HG03039 (cell line): ENCODE data around the gene C1orf210.

Source experiments
- ATAC-seq: cut with Tn5 transposase; IDR thresholded peaks from one replicate; pipeline ENCODE4 v1.9.1; 2021; ENCODE audit warnings: mild to moderate bottlenecking, moderate library complexity; ENCODE audit not compliant: unreplicated experiment

C1orf210 gene

DNA sequence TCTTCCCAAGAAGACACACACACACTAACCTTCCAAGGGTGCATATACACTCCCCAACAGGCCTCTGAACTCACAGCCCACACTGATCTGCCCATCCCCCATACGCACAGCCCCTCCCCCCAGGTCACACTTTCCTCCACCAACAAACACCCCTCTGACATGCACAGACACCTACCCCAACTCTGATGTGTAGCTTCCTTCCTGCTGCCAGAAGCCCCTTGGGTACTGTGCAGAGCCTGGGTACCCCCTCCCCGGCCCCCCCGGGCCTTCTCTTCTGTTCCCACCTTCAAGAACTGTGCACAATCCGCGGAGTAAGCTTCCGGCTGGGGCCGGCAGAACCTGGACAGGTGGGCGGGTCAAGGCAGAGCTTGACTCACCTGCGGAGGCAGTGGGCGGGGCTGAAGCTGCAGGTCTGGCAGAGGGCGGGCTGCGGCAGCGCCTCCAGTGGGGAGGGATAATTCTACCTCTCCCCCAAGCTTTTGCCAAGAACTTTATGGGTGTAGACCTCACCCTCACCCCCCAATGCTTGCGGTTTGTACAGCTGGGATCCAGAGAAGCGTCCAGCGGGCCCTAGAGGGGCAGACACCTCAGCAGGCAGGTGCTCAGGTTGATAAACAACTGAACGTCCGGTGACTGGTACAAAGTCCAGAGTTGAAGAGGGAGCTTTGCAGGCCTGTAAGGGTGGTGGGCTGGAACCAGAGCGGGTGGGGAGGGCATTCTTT lies at the start of gene C1orf210:
Gene C1orf210, minus strand, starts transcription at position 313 of the 722 bp plus-strand sequence. CDS start 2,311 bp downstream, outside the sequence.
- ATAC-seq = no peak

GRCh38 chr1:43334453-43335205 lies 49.2 kb upstream of the C1orf210 start:
- ATAC-seq = no peak

DNA sequence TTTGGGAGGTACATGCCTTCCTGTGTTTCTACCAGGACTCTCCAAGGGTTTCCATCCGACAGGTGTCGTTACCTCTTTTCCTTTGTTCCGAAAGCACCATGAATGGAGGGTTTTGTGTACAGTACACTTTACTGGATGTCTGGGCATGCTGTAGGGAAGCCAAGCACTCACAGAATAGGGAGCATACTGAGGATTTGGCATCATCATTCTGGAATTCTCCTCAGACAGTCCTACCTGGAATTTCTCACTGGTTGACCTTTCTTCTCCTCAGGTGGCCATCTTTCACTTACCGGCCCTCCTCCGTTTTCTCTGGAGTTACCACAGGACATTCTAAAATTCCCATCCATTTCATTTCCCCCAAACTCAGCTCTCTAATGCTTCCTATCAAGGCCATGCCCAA lies 46.3 kb upstream of the C1orf210 start:
- ATAC-seq = no peak

DNA sequence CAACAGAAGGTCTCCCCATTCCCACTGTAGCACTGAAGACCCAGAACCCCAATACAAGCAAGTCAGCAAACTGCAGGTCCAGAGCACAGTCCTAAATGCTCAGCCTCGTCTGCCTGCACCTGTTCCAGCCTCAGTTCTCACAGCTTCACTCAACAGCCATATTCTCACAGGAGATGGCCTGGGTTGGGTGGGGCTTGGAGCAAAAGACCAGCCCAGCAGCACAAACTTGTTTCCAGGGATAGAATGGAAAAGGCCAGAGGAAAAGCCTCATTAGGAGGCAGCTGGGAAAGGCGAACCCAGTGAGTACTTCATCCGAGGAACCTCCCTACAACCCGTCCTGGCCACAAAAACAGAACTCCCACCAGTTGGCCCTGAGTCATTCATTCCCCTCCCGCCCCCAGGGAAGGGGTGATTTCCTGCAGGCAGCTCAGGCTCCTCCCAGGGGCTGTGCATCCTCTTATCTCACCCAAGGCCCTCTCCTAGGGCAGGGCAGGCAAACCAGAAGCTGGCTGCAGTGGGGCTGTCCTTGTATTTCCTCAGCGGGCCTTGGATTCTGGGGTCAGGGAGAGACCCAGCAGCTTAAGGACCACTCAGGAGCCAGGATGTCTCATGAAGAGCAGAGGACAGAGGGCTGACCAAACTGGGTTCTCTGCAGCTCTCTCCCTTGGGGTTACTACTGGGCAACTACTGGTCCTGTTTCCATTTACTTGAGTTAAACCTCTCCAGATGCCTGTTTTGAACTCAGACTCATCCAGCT lies 44.8 kb upstream of the C1orf210 start:
- ATAC-seq = no peak

GRCh38 chr1:43327549-43328292 lies 42.3 kb upstream of the C1orf210 start:
- ATAC-seq = no peak

GRCh38 chr1:43325381-43325780 lies 40.0 kb upstream of the C1orf210 start:
- no peak for ATAC-seq

DNA sequence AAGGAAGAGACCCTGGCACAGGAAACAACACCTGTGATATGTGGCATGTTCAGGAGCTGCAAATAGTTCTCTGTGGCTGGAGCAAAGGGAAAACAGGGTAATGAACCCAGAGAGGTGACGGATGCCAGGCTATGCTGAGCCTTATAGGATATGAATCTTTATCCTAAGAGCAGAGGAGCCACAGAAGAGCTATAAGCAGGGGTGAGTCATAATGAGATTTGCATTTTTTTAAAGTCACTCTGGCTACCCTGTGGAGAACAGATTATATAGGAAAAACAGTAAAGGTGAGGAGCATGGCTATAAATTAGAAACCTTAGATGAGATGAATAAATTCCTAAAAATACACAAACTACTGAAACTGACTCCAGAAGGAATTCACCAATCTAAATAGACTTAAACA lies 39.4 kb upstream of the C1orf210 start:
- no peak for ATAC-seq

DNA sequence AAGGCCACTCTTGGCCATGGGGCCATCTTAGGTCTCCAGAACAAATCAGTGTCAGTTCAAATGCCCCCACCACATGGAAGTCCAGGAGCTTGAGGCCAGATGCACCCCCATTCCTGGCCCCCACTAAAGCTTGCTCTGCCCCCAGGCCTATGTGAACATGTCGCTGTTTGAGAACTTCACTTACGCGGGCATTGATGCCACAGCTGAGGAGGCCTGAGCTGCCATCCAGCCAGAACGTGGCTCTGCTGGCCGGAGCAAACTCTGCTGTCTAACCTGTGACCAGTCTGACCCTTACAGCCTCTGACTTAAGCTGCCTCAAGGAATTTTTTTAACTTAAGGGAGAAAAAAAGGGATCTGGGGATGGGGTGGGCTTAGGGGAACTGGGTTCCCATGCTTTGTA lies 37.1 kb upstream of the C1orf210 start:
- no peak for ATAC-seq

- ATAC-seq = no peak
These were observed 36.0 kb upstream of the C1orf210 start for GRCh38 chr1:43321331-43321891.

GRCh38 chr1:43319766-43320165 lies 34.4 kb upstream of the C1orf210 start:
- ATAC-seq = no peak

- ATAC-seq = no peak
These were observed 33.9 kb upstream of the C1orf210 start for GRCh38 chr1:43319288-43319687.

DNA sequence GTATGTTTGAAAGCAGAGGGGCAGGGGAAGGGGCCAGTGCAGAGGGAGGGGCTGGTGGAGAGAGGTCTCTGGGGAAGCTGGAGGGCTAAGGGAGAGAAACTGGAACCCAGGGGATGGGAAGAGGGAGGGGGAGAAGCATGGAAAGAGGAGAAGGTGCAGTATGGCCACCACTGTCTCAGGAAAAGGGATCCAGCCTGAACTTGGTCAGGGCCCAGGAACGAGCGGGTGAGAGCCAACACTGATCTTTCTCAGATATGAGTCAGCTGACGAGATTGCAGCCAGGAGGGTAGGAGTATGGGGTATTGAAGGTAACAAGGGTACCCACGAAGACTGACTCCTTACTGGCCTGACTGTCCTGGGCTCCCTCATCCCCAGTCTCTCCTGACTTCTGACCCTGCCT lies 33.5 kb upstream of the C1orf210 start:
- no peak for ATAC-seq

DNA sequence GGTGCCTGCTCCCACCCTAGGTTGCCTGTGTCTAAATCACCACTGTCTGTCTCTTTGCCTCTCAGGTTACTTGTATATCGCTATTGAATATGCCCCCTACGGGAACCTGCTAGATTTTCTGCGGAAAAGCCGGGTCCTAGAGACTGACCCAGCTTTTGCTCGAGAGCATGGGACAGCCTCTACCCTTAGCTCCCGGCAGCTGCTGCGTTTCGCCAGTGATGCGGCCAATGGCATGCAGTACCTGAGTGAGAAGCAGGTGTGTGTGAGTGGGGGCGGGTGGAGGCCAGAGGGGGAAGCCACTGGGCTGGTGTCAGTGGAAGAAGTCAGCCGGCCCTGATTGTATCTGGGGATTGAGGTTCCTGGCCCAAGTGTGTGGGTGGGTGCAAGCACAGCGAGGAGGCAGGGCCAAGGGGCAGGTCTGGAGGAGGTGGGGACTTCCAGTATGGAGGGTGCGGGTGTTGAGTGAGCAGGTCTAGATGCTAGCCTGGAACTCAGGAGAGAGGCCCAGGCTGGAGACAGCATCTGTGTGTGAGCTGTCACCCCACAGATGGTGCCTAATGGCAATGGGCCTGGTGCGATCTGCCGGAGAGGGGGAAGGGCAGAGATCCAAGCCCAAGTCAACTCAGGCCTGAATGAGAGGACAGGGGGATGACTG lies 32.6 kb upstream of the C1orf210 start:
- no peak for ATAC-seq

DNA sequence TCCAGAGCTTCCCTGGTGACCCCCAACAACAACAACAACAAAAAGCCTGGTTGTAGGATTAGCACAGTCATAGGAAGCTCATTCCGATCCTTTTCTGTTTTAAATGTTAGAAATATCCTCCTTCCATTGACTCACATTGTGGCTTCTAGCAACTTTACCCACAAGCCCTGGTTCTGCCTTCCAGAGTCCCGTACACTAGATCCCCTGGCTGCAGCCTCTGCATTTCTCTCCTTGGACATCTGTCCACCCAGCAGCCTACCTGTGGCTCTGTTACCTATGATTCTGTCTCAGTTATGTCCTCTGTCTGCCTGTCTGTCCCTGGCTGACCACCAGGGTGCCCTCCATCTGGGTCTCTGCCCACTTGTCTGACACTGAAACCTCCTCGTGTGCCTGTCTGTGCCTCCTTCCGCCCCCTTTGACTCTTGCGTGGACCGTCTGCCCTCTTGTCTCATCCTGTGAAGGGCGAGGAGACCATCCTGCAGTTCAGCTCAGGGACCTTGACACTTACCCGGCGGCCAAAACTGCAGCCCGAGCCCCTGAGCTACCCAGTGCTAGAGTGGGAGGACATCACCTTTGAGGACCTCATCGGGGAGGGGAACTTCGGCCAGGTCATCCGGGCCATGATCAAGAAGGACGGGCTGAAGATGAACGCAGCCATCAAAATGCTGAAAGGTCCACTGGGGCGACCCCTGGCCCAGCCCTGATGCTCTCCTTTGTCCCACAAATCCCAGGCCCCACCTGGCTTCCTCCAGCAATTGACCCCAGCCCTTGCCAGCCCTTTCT lies 31.5 kb upstream of the C1orf210 start:
- no peak for ATAC-seq

DNA sequence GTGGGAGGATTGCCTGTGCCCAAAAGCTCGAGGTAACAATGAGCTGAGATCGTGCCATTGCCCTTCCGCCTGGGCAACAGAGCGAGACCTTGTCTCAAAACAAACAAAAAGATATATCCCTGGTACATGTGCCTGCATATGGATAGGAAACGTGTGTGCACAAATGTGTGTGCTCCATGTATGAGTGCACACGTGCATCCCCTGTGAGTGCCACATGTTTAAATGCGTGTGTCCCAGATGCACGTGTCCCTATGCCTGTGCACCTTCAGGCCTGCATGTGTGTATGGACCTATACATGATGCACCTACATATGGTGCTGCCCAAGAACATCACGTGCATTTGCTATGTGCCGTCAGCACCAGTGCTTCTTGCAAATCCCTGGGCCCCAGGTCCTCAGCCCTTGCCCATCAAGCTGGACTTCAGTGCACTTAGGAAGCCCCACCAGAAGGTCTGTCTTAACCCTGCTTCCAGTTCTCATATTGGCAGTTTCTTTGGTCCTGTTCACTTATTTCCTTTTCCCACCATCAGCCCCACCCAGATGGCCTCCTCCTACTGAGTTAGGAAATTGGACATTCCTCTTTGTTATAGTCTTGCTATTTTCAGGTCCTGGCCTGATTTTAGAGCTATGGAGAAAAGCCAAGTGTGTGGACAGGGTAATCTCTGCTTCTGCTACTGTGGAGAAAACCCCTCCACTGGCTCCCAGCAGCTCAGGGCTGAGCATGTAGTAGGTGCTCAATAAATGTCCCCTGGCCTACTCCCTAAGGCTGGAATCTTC lies 30.8 kb upstream of the C1orf210 start:
- no peak for ATAC-seq

- ATAC-seq = no peak
These were observed 30.1 kb upstream of the C1orf210 start for GRCh38 chr1:43315481-43315880.

DNA sequence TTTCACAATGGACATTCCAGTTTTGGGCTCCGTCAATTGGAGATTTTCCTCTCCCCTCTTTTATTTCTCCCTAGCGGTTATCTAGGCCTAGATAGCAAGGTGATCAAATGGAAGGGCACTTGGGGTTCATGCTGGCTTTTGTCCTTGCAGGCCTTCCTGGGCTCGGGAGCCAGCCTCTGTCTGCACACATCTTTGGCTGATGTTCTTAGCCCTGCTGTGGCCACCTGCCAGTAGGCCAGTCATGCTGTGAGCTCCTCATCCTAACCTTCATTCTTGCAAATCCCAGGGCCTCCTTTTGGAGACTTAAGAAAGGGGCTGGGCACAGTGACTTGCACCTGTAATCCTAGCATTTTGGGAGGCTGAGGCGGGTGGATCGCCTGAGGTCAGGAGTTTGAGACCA lies 28.9 kb upstream of the C1orf210 start:
- no peak for ATAC-seq

GRCh38 chr1:43313771-43314170 lies 28.4 kb upstream of the C1orf210 start:
- no peak for ATAC-seq
